ENCODE results near the gene SLC16A14.

Gene SLC16A14

DNA sequence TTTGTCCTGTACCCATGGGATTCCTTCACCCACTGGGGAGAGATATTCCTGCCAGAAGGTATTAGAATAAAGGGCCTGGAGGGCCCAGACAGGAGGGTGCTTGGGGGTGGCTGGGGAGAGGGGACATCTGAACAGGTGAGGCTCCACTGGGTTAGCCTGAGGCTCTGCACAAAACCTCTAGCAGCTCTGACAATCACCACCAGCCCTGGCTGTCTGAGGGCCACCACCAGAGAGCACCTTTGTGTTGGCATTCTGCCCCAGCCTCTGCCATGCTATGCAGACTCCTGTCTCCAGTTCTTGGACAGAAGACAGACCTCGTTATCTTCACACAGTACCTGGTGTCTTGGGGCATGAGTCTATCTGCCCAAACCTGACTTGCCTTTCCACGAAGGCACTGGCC lies 25.3 kb downstream of the SLC16A14 start:
- in situ Hi-C loops (cut with MboI; ENCODE audit: low sequenced_read_pairs) = no loop called here

DNA sequence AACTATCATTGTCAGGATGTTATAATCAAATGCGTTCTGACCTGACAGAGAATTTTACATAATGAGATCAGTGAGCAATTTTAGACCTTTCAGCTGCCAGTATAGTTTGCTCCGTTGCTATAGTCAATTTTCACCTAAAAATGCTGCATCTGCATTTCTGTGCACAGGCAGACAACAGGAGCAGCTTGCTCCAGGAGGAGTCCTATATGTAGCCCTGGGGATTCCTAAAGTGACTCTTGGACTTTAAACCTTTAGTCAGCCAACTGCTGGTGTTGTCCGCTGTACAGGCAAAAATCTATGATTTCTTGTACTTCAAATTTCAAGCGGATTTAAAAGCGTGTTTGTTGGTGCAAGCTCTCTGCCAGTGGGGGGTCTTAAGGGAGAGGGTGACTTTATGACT lies 25.7 kb downstream of the SLC16A14 start:
- in situ Hi-C loops (cut with MboI; ENCODE audit: low sequenced_read_pairs) = no loop called here

- in situ Hi-C loops (cut with MboI; ENCODE audit: low sequenced_read_pairs) = no loop called here
These were observed 26.5 kb downstream of the SLC16A14 start for GRCh38 chr2:230042195-230042594.

- in situ Hi-C loops (cut with MboI; ENCODE audit: low sequenced_read_pairs) = loop anchor here (25.0 kb wide), 1 partner anchor 589 kb away; no protein-coding TSS in a partner anchor
These were observed 45.4 kb downstream of the SLC16A14 start for GRCh38 chr2:230023313-230023712.

- in situ Hi-C loops (cut with MboI; ENCODE audit: low sequenced_read_pairs) = loop anchor here (25.0 kb wide), 1 partner anchor 593 kb away; no protein-coding TSS in a partner anchor
These were observed 49.0 kb downstream of the SLC16A14 start for GRCh38 chr2:230019742-230020141.

- in situ Hi-C loops (cut with MboI; ENCODE audit: low sequenced_read_pairs) = loop anchor here (25.0 kb wide), 1 partner anchor 594 kb away; no protein-coding TSS in a partner anchor
These were observed 50.6 kb downstream of the SLC16A14 start for GRCh38 chr2:230018153-230018552.

DNA sequence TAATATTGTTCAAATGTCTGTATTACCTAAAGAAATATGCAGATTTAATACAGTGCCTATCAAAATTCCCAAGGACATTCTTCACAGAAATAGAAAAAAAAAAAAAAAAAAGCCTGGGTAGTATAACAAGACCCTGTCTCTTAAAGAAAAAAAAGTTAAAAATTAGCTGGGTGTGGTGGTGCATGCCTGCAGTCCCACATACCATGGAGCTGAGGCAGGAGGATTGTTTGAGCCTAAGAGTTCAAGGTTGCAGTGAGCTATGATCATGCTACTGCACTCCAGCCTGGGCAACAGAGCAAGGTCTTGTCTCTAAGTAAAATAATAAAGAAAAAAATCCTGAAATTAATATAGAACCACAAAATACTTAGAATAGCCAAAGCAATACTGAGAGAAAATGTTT lies 51.9 kb downstream of the SLC16A14 start:
- in situ Hi-C loops (cut with MboI; ENCODE audit: low sequenced_read_pairs) = loop anchor here (25.0 kb wide), 1 partner anchor 595 kb away; no protein-coding TSS in a partner anchor

- in situ Hi-C loops (cut with MboI; ENCODE audit: low sequenced_read_pairs) = loop anchor here (25.0 kb wide), 1 partner anchor 600 kb away; no protein-coding TSS in a partner anchor
These were observed 56.3 kb downstream of the SLC16A14 start for GRCh38 chr2:230012267-230012884.

GRCh38 chr2:230011617-230012016 lies 57.1 kb downstream of the SLC16A14 start:
- in situ Hi-C loops (cut with MboI; ENCODE audit: low sequenced_read_pairs) = loop anchor here (25.0 kb wide), 1 partner anchor 601 kb away; no protein-coding TSS in a partner anchor

DNA sequence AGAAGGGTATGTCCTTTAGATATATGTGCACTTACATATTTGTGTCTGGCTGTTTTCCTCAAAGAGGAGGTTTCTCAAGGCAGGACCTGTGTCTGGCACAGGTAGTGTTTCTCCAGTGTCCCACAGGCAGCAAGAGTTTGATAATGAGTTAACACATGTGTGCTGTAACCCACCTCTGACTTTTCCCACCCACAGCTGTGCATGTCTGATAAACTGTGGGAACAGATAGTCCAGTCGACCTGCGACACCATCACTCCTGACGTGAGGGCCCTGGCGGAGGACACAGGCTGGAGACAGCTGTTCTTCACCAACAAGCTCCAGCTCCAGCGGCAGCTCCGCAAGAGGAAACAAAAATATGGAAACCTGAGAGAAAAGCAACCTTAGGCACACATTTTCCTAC lies 58.2 kb downstream of the SLC16A14 start:
- in situ Hi-C loops (cut with MboI; ENCODE audit: low sequenced_read_pairs) = loop anchor here (25.0 kb wide), 1 partner anchor 602 kb away; no protein-coding TSS in a partner anchor

- in situ Hi-C loops (cut with MboI; ENCODE audit: low sequenced_read_pairs) = loop anchor here (10.0 to 25.0 kb wide), 2 partner anchors 146 to 604 kb away; no protein-coding TSS in a partner anchor
These were observed 60.0 kb downstream of the SLC16A14 start for GRCh38 chr2:230008708-230009066.

- in situ Hi-C loops (cut with MboI; ENCODE audit: low sequenced_read_pairs) = loop anchor here (10.0 to 25.0 kb wide), 2 partner anchors 147 to 604 kb away; no protein-coding TSS in a partner anchor
These were observed 60.6 kb downstream of the SLC16A14 start for GRCh38 chr2:230007931-230008707.

- in situ Hi-C loops (cut with MboI; ENCODE audit: low sequenced_read_pairs) = loop anchor here (10.0 to 25.0 kb wide), 2 partner anchors 155 to 612 kb away; no protein-coding TSS in a partner anchor
These were observed 68.4 kb downstream of the SLC16A14 start for GRCh38 chr2:230000118-230000841.

- in situ Hi-C loops (cut with MboI; ENCODE audit: low sequenced_read_pairs) = no loop called here
These were observed 71.2 kb downstream of the SLC16A14 start for GRCh38 chr2:229997565-229997964.

DNA sequence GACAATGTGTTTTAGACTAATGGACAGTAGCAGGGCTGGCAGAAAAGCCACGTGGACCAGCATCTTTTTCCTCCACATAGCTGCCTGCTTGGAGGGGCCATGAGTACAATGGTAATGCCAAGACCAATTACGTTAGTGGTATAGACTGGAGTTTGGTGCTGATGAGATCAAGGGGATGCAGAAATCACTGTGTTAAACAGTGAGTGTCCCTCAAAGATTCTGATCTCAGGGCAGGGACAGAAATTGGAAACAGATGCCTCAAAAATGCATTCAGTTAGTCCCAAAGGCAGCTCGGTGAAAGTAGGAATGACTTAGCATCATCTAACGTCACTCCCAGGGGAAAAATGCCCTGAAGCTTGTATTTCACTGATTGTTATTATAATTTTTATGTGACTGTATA lies 72.4 kb downstream of the SLC16A14 start:
- in situ Hi-C loops (cut with MboI; ENCODE audit: low sequenced_read_pairs) = no loop called here

DNA sequence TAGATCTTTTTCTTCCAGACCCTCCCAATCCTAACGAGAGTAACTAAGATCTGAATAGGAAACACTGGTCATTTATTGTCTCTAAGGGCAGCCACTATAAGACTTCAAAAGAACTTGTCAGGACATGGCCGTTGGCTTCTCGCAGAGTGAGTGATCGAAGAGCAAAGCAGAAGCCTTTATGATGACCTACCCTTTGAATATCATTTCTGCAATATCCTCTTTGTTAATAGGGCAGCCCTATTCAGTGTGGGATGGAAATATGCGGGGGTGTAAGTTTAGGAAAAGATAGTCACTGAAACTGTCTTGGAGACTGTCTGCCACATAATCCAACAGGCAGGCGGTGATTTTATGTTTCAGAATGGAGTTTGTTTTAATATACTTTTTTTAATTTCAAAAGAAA lies 75.5 kb downstream of the SLC16A14 start:
- in situ Hi-C loops (cut with MboI; ENCODE audit: low sequenced_read_pairs) = no loop called here

All from HL-60/S4 treated with phorbol 12-myristate 13-acetate at 8.2 ng/mL for 4 days and 3 days (cell line).